Thoracic aorta (tissue), 2 donors: ENCODE data around the gene SGPP1. TPM values are rescaled to one million over a fixed set of nuclear protein-coding genes. Genes with fewer than 3 reads are reported as not detected.
"Not testable (repeated sequence)": the region's sequence is repeated elsewhere in the genome, so short reads cannot be mapped to it uniquely, and the experiment has no call there.

Experiments
- ATAC-seq: fragments of 150-250 bp; one replicate; pipeline ENCODE4 v1.8.0; 2017; ENCODE audit warnings: low read depth; ENCODE audit not compliant: insufficient number of reproducible peaks, low FRiP score
- DNase-seq: peaks from one replicate; pipeline ENCODE4 v3.0.0-alpha.2; 2020; ENCODE audit warnings: low spot score
- H3K27ac ChIP-seq, 2 donors: fragments of 200-600 bp; sonication (generic); 1 replicate in 1 of 2; 2 replicates in 1 of 2; pipeline ENCODE4 v1.5.1; 2016; ENCODE audit warnings: mild to moderate bottlenecking in 2 of 2, moderate library complexity in 2 of 2
- H3K27me3 ChIP-seq: fragments of 200-600 bp; sonication (generic); replicated peaks from 2 replicates; pipeline ENCODE4 v1.6.0; 2016; ENCODE audit warnings: mild to moderate bottlenecking; ENCODE audit not compliant: insufficient read depth
- H3K36me3 ChIP-seq: fragments of 200-600 bp; sonication (generic); one replicate; pipeline ENCODE4 v1.5.1; 2016
- H3K4me1 ChIP-seq, 2 donors: fragments of 200-600 bp; sonication (generic); 1 replicate in 1 of 2; 2 replicates in 1 of 2; pipeline versions ENCODE4 v1.5.1 to v1.6.0; 2016; ENCODE audit warnings: low read depth in 2 of 2, mild to moderate bottlenecking in 1 of 2; ENCODE audit not compliant: control insufficient read depth in 1 of 2
- H3K4me3 ChIP-seq: fragments of 200-600 bp; sonication (generic); 2 replicates; pipeline ENCODE4 v1.5.1; 2016; ENCODE audit warnings: mild to moderate bottlenecking
- H3K9me3 ChIP-seq: fragments of 200-600 bp; sonication (generic); 2 replicates; pipeline ENCODE4 v1.5.1; 2016
- CTCF ChIP-seq: fragments of 200-600 bp; sonication (generic); IDR thresholded peaks from one replicate; pipeline ENCODE4 v1.5.1; 2019; ENCODE audit warnings: antibody characterized with exemption
- total RNA-seq, 2 donors: library from RNA; depleted of rRNA; stranded (reverse); fragments of >200 nt; gene quantifications; one replicate each; pipeline versions ENCODE4 v1.1.0 to v1.2.3, GENCODE V29; 2016

The SGPP1 gene
- total RNA-seq, 2 donors from 2014 or later: 24.6 to 28.4 TPM

- H3K4me1 ChIP-seq: no peaks in the 10 kb centered on the region
- no peak for ATAC-seq
- no peaks in the 10 kb centered on the region for H3K27me3 ChIP-seq
- H3K9me3 ChIP-seq: no peaks in the 10 kb centered on the region
- no peak for TF ChIP-seq CTCF
- H3K36me3 ChIP-seq: no peaks in the 10 kb centered on the region
- no peak for DNase-seq
- no peak overlapping the region for H3K4me3 ChIP-seq
- H3K27ac ChIP-seq: no peak overlapping the region
These were observed 65.1 kb downstream of the SGPP1 start for GRCh38 chr14:63662776-63663175.

DNA sequence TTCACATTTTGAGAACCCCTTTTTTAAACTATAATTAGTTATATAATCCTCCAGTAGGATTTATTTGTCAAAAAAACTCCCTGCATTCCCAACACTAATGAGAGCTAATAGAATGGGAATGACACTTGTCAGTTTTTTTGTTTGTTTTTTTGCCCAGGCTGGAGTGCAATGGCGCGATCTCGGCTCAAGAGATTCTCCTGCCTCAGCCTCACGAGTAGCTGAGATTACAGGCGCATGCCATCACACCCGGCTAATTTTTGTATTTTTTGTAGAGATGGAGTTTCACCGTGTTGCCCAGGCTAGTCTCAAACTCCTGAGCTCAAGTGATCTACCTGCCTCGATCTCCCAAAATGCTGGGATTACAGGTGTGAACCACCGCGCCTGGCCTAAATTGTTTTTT, 66.0 kb downstream of the SGPP1 start:
- not testable (repeated sequence) for DNase-seq, ATAC-seq, H3K27ac ChIP-seq, H3K36me3 ChIP-seq, H3K9me3 ChIP-seq, H3K27me3 ChIP-seq, H3K4me3 ChIP-seq, H3K4me1 ChIP-seq

- no peak overlapping the region for H3K27ac ChIP-seq
- H3K9me3 ChIP-seq: no peaks in the 10 kb centered on the region
- H3K36me3 ChIP-seq: no peaks in the 10 kb centered on the region
- DNase-seq: no peak
- no peaks in the 10 kb centered on the region for H3K4me1 ChIP-seq
- TF ChIP-seq CTCF: no peak
- no peak for ATAC-seq
- H3K27me3 ChIP-seq: no peaks in the 10 kb centered on the region
- no peak overlapping the region for H3K4me3 ChIP-seq
These were observed 68.1 kb downstream of the SGPP1 start for GRCh38 chr14:63659726-63660125.

GRCh38 chr14:63656194-63656593, 71.7 kb downstream of the SGPP1 start:
- no peaks in the 10 kb centered on the region for H3K27me3 ChIP-seq
- ATAC-seq (no peak), DNase-seq (no peak)
- H3K4me1 ChIP-seq: no peaks in the 10 kb centered on the region
- no peak overlapping the region for H3K27ac ChIP-seq
- no peak overlapping the region for H3K4me3 ChIP-seq
- TF ChIP-seq CTCF: no peak
- no peaks in the 10 kb centered on the region for H3K36me3 ChIP-seq
- H3K9me3 ChIP-seq: no peaks in the 10 kb centered on the region

DNA sequence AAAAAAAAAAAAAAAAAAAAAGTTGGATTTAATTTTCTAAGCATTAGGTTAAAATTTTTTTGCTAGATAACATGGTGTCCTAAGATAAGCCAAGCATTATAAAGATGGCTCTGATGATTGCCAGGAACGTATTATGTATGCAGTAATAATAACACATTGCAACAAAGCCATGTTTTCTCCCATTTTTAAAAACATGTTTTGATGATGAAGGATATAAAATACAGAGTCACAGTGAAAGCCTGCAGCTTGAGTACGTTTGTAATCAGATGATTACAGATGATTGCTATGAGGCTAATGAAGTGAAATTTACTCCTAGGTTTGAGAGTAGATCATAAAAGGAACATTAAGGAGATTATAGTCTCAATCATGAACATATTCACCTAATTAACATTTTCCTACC, 72.9 kb downstream of the SGPP1 start:
- H3K36me3 ChIP-seq: no peaks in the 10 kb centered on the region
- no peaks in the 10 kb centered on the region for H3K27me3 ChIP-seq
- ATAC-seq (no peak), DNase-seq (no peak)
- no peaks in the 10 kb centered on the region for H3K9me3 ChIP-seq
- no peak for TF ChIP-seq CTCF
- no peak overlapping the region for H3K27ac ChIP-seq
- no peak overlapping the region for H3K4me3 ChIP-seq
- H3K4me1 ChIP-seq: no peaks in the 10 kb centered on the region

DNA sequence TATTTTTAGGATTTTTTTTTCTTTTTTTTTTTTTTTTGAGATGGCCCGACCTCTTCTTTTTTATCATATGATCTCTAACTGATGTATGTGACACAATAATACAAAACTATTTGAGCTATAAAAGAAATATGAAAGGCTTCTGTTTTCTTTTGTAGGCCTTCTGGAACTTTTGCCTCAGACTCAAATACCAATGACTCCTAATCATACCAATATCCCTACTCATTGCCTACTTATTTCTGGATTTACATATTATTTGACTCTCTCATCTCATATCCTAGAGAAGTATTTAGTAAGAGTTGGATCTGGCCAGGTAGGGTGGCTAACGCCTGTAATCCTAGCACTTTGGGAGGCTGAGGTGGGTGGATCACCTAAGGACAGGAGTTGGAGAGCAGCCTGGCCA, 73.5 kb downstream of the SGPP1 start:
- DNase-seq (no peak), ATAC-seq (no peak)
- no peak overlapping the region for H3K27ac ChIP-seq
- TF ChIP-seq CTCF: no peak
- no peaks in the 10 kb centered on the region for H3K27me3 ChIP-seq
- H3K36me3 ChIP-seq: no peaks in the 10 kb centered on the region
- no peak overlapping the region for H3K4me3 ChIP-seq
- no peaks in the 10 kb centered on the region for H3K9me3 ChIP-seq
- H3K4me1 ChIP-seq: no peaks in the 10 kb centered on the region
